HepG2 (cell line): Measurements from ENCODE around the gene ZFPL1. TPM values are rescaled to one million over a fixed set of nuclear protein-coding genes. Genes with fewer than 3 reads are reported as not detected.

Experiments used
- AHR ChIP-seq: IDR thresholded peaks from 2 replicates; pipeline ENCODE4 v1.6.1; 2018; ENCODE audit warnings: missing genetic modification reagents, missing compliant biosample characterization
- CTCF ChIP-seq: sonication (generic); formaldehyde crosslinking; IDR thresholded peaks from 2 replicates; pipeline ENCODE4 v1.5.0; 2020; ENCODE audit warnings: mild to moderate bottlenecking, missing genetic modification reagents, moderate library complexity
- ESRRA ChIP-seq: sonication (generic); formaldehyde crosslinking; IDR thresholded peaks from 2 replicates; pipeline ENCODE4 v1.5.1; 2020; ENCODE audit warnings: mild to moderate bottlenecking, low read depth, missing genetic modification reagents
- HINFP ChIP-seq: sonication (generic); formaldehyde crosslinking; IDR thresholded peaks from 2 replicates; pipeline ENCODE4 v1.4.0; 2020; ENCODE audit warnings: low read depth, mild to moderate bottlenecking, missing genetic modification reagents
- HMGXB4 ChIP-seq, 2 experiments: sonication (generic) in 1 of 2; formaldehyde crosslinking in 1 of 2; IDR thresholded peaks; 2 replicates each; pipeline versions ENCODE4 v1.4.0 to v1.6.1; 2018 to 2020; ENCODE audit warnings: missing genetic modification reagents in 2 of 2, borderline replicate concordance in 1 of 2, low read depth in 1 of 2, mild to moderate bottlenecking in 1 of 2, missing biosample characterization in 1 of 2
- ISL2 ChIP-seq: sonication (generic); formaldehyde crosslinking; IDR thresholded peaks from 2 replicates; pipeline ENCODE4 v1.5.0; 2020; ENCODE audit warnings: missing genetic modification reagents
- NR2F2 ChIP-seq: IDR thresholded peaks from 2 replicates; pipeline ENCODE4 v1.6.1; 2012; ENCODE audit warnings: low read depth, inconsistent platforms, borderline replicate concordance
- POLR2AphosphoS5 ChIP-seq: IDR thresholded peaks from 2 replicates; pipeline ENCODE4 v1.6.1; 2012; ENCODE audit warnings: low read depth, low read length
- SAFB2 ChIP-seq: sonication (generic); formaldehyde crosslinking; IDR thresholded peaks from 2 replicates; pipeline ENCODE4 v1.5.1; 2020; ENCODE audit warnings: missing genetic modification reagents, low read depth, mild to moderate bottlenecking, borderline replicate concordance
- SNRNP70 ChIP-seq: fragments of 200-400 bp; formaldehyde crosslinking; IDR thresholded peaks from 2 replicates; pipeline ENCODE4 v1.6.1; 2017; ENCODE audit warnings: mild to moderate bottlenecking, low read depth, low read length, moderate library complexity
- SP5 ChIP-seq: IDR thresholded peaks from 2 replicates; pipeline ENCODE4 v1.6.1; 2016; ENCODE audit warnings: low read depth, borderline replicate concordance
- THRA ChIP-seq: sonication (generic); formaldehyde crosslinking; IDR thresholded peaks from 2 replicates; pipeline ENCODE4 v1.4.0; 2020; ENCODE audit warnings: missing genetic modification reagents, borderline replicate concordance
- ZBTB26 ChIP-seq: IDR thresholded peaks from 2 replicates; pipeline ENCODE4 v1.6.1; 2016; ENCODE audit warnings: missing compliant biosample characterization, missing genetic modification reagents, borderline replicate concordance
- ZBTB44 ChIP-seq: sonication (generic); formaldehyde crosslinking; IDR thresholded peaks from 2 replicates; pipeline ENCODE4 v1.4.0; 2020; ENCODE audit warnings: missing genetic modification reagents
- ZNF292 ChIP-seq: sonication (generic); formaldehyde crosslinking; IDR thresholded peaks from 2 replicates; pipeline ENCODE4 v1.8.1; 2022; ENCODE audit warnings: mild to moderate bottlenecking, low read depth, missing genetic modification reagents, borderline replicate concordance
- ZNF691 ChIP-seq: sonication (generic); formaldehyde crosslinking; IDR thresholded peaks from 2 replicates; pipeline ENCODE4 v1.4.0; 2020; ENCODE audit warnings: missing genetic modification reagents, low read depth, mild to moderate bottlenecking, borderline replicate concordance
- polyA plus RNA-seq, 8 experiments: library from polyadenylated mRNA; depleted of rRNA in 3 of 8; stranded (reverse) in 7 of 8; unstranded in 1 of 8; fragments of >200 nt; fragmentation: Illumina TruSeq in 4 of 8; extraction: Trizol in 4 of 8; gene quantifications; 2 replicates each; pipeline versions ENCODE4 v1.2.1 to v1.2.3, GENCODE V29; 2011 to 2016; ENCODE audit warnings: low read depth in 4 of 8, missing spikeins in 1 of 8, mixed read lengths in 1 of 8; ENCODE audit not compliant: insufficient read depth in 1 of 8
- total RNA-seq, 5 experiments: library from RNA; depleted of rRNA; stranded (reverse); fragments of >200 nt; fragmentation: Illumina TruSeq; extraction: Trizol; gene quantifications; 2 replicates each; pipeline ENCODE4 v1.2.3, GENCODE V29; 2016; ENCODE audit warnings: low read depth in 1 of 5

The ZFPL1 gene
- total and polyA plus RNA-seq, 2 of the 13 experiments (the other 11 are each of a cell fraction or from before 2014, with no cell fraction given) = 32.2 to 56.0 TPM

- peak; percentile 96 for TF ChIP-seq THRA
- peak; percentile 52; the same call in 1 of the 2 replicates for TF ChIP-seq NR2F2
- TF ChIP-seq SP5 = no peak
- peak; percentile 78 for TF ChIP-seq ESRRA
- no peak for TF ChIP-seq ZBTB44 (CRISPR knock-in tag)
- TF ChIP-seq ZNF691 = no peak
- peak in 1 of 2 experiments; percentile 13; a peak in 1 of 4 replicates for TF ChIP-seq HMGXB4 (CRISPR knock-in tag; IDR thresholded peaks at IDR 0.05; ENCODE audit: borderline replicate concordance in 1 of 2, low read depth in 1 of 2)
- peak; percentile 36; the same call in 1 of the 2 replicates for TF ChIP-seq ZNF292 (CRISPR knock-in tag)
- no peak for TF ChIP-seq SAFB2 (CRISPR knock-in tag)
- no peak for TF ChIP-seq SNRNP70
- 0 out of 2 replicates have a peak, but pooled peaks have one; percentile 35 for TF ChIP-seq CTCF (CRISPR knock-in tag)
- peak; percentile 58; the same call in 1 of the 2 replicates for TF ChIP-seq POLR2AphosphoS5
- no peak for TF ChIP-seq ZBTB26 (CRISPR knock-in tag)
- no peak; the same call in 1 of the 2 replicates for TF ChIP-seq ISL2 (CRISPR knock-in tag)
- TF ChIP-seq HINFP (CRISPR knock-in tag) = 0 out of 2 replicates have a peak, but pooled peaks have one; percentile 48
- no peak for TF ChIP-seq AHR (CRISPR knock-in tag)
Measured at GRCh38 chr11:65058419-65059054, 25.5 kb upstream of the ZFPL1 start, which contains the start of gene NAALADL1 (continued).
